ENCODE measurements around the gene CCDC195.

CCDC195 gene

GRCh38 chr2:224716201-224716600, at the start of gene CCDC195:
Gene CCDC195 (minus strand): TSS chr2:224716365. CDS start chr2:224716365, 0 bp downstream.
- no peak for FAIRE-seq

- FAIRE-seq = no peak
Observed at GRCh38 chr2:224764565-224765236, 48.5 kb upstream of the CCDC195 start.

GRCh38 chr2:224757934-224758548, 41.9 kb upstream of the CCDC195 start:
- no peak for FAIRE-seq

GRCh38 chr2:224753743-224754540, 37.8 kb upstream of the CCDC195 start:
- no peak for FAIRE-seq

- FAIRE-seq = no peak
Observed at GRCh38 chr2:224751996-224752698, 36.0 kb upstream of the CCDC195 start.

- FAIRE-seq = no peak
Observed at GRCh38 chr2:224749136-224749535, 33.0 kb upstream of the CCDC195 start.

- no peak for FAIRE-seq
Observed at GRCh38 chr2:224747765-224748164, 31.6 kb upstream of the CCDC195 start.

GRCh38 chr2:224736227-224736626, 20.1 kb upstream of the CCDC195 start:
- FAIRE-seq = no peak

- no peak for FAIRE-seq
Observed at GRCh38 chr2:224734949-224735348, 18.8 kb upstream of the CCDC195 start.

- no peak for FAIRE-seq
Observed at GRCh38 chr2:224731665-224732064, 15.5 kb upstream of the CCDC195 start.

- no peak for FAIRE-seq
Observed at GRCh38 chr2:224729435-224729834, 13.3 kb upstream of the CCDC195 start.

GRCh38 chr2:224724331-224724730, 8.2 kb upstream of the CCDC195 start:
- no peak for FAIRE-seq

- FAIRE-seq = no peak
Observed at GRCh38 chr2:224723586-224724217, 7.5 kb upstream of the CCDC195 start.

- FAIRE-seq = no peak
Observed at GRCh38 chr2:224722770-224723169, 6.6 kb upstream of the CCDC195 start.

- FAIRE-seq = no peak
Observed at GRCh38 chr2:224722250-224722649, 6.1 kb upstream of the CCDC195 start.

GRCh38 chr2:224716921-224717320, 756 bp upstream of the CCDC195 start:
- FAIRE-seq = no peak

GRCh38 chr2:224711859-224712665, 4.1 kb downstream of the CCDC195 start:
- FAIRE-seq = no peak

- FAIRE-seq = no peak
Observed at GRCh38 chr2:224711381-224711780, 4.8 kb downstream of the CCDC195 start.

GRCh38 chr2:224709301-224709700, 6.9 kb downstream of the CCDC195 start:
- no peak for FAIRE-seq

GRCh38 chr2:224694502-224694901, 21.7 kb downstream of the CCDC195 start:
- no peak for FAIRE-seq

- no peak for FAIRE-seq
Observed at GRCh38 chr2:224691563-224691962, 24.6 kb downstream of the CCDC195 start.

- FAIRE-seq = no peak
Observed at GRCh38 chr2:224690868-224691267, 25.3 kb downstream of the CCDC195 start.
